H1 (cell line): ENCODE results near the gene APLP2.

Source experiments
- CREB1 ChIP-seq: IDR thresholded peaks from 2 replicates; pipeline ENCODE4 v1.6.1; 2012; ENCODE audit warnings: inconsistent platforms
- CTCF ChIP-seq, 3 experiments: IDR thresholded peaks; 1 replicate in 2 of 3; 2 replicates in 1 of 3; pipeline versions ENCODE4 v1.5.1 to v1.6.1; 2011; ENCODE audit warnings: low read length in 3 of 3, mild to moderate bottlenecking in 3 of 3, inconsistent platforms in 2 of 3, low read depth in 1 of 3, moderate library complexity in 1 of 3; ENCODE audit not compliant: insufficient read depth in 1 of 3; ENCODE audit errors: control extremely low read depth in 1 of 3
- POLR2AphosphoS5 ChIP-seq: IDR thresholded peaks from 2 replicates; pipeline ENCODE4 v1.6.1; 2011; ENCODE audit warnings: low read depth, low read length
- TF ChIP-seq, protein P1 (sequence below): IDR thresholded peaks from 2 replicates; pipeline ENCODE4 v1.6.1; 2011; ENCODE audit warnings: low read length, improper control_type of control experiment

GRCh38 chr11:130092661-130093060 lies 23.0 kb downstream of the APLP2 start:
- TF ChIP-seq CTCF (IDR thresholded peaks at IDR 0.05; ENCODE audit: control extremely low read depth in 1 of 3, insufficient read depth in 1 of 3, low read depth in 1 of 3, low read length in 3 of 3) (no peak), POLR2AphosphoS5 (no peak), CREB1 (no peak)
- TF ChIP-seq, protein P1, sequence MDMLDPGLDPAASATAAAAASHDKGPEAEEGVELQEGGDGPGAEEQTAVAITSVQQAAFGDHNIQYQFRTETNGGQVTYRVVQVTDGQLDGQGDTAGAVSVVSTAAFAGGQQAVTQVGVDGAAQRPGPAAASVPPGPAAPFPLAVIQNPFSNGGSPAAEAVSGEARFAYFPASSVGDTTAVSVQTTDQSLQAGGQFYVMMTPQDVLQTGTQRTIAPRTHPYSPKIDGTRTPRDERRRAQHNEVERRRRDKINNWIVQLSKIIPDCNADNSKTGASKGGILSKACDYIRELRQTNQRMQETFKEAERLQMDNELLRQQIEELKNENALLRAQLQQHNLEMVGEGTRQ = no peak
